HG03342 (cell line): ENCODE results near the gene FAM210A.

ENCODE experiments used
- ATAC-seq: cut with Tn5 transposase; IDR thresholded peaks from one replicate; pipeline ENCODE4 v1.9.1; 2021; ENCODE audit warnings: mild to moderate bottlenecking, moderate library complexity; ENCODE audit not compliant: unreplicated experiment

FAM210A gene

GRCh38 chr18:13623348-13623747, 103.0 kb downstream of the FAM210A start:
- no peak for ATAC-seq

DNA sequence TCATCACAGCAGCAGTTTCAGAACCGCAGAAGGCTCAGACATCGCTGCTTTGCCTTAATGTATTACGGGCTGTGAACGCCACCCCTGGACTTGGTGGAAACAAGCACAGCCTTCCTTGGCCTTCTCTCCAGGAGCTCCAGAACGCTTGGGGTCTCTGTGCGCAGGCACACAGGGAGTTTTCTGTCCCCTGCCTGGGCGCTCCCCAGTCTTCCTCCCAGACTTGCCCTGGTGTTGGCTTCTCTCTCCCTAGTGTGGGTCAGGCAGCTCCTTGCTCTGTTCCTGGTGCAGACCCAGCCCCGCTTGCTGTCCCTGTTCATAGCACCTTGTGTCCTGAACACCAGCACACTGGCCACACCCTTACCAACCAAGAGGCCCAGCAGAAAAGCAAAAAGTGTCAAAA, 103.6 kb downstream of the FAM210A start:
- no peak for ATAC-seq

DNA sequence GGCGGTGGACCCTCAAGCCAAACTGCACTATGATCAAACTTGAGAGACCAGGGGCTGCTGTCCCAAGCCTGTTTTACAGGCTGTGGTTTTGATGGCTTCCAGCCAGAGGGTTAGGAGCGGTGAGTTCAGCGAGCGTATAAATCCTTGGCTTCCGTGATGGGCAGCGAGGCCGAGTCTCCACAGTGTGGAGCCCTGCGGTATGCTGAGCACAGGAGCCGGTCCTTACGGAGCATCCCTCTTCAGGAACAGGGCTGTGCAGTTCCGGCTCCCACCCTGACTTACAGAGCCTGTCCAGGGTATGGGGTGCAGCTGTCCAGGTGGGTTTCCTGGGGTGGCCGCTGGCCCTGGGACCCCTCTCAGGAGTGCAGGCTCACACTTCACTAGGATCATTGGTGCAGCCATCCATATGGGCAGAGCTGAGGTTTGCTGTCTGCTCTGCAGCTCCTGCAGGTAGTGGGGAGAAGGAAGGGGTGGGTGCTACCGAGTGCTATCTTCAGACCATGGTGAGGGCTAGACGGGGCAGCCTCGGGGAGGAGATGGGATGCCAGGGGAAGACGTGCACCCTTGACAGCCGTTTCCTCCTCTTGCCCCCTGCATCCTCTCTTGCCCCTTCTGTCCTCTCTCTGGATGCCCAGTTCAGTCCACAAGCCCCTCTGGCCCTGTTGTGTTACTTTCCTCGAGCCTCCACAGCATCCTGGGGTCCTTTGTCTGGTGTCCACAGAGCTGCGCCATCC, 104.3 kb downstream of the FAM210A start:
- no peak for ATAC-seq

DNA sequence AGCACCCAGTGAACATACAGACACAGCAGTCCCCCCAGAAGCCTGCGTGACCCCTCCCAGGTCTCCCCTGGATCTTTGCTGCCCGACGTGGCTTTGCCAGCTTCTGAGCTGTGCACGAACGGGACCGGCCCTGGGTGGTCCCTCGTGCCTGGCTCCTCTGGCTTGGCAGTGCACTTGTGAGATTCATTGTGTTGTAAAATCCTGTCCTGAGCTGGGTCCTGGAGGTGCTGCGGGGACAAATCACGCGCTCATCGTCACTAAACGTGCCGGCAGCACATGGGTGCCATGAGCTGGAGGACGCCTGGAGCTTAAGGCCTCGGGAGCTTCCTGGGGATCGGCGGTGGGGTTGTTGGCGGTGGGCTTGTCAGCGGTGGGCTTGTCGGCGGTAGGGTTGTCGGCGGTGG, 104.9 kb downstream of the FAM210A start:
- no peak for ATAC-seq

GRCh38 chr18:13620818-13621445, 105.4 kb downstream of the FAM210A start:
- no peak for ATAC-seq

DNA sequence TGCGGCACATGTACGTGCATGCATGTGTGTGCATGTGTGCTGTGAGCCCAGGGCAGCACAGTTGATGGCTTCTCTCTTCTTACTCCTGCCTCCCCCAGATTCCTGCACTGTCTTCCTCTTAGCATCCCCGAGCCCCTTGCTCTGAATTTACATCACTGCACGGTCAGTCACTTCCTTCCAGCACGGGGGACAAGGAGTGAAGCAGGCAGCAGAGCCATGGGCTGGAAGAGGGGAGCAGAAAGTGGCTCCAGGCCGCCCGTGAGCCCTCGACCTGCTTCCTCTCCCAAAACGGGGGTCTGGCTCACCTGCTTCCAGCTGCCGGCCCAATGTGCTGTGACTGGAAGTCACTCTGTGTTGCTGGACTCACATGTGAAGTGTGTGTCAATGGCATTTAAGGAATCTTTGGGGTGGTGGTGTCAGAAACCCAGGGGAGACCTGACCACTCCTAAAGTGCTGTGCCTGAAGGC, 106.1 kb downstream of the FAM210A start:
- no peak for ATAC-seq

DNA sequence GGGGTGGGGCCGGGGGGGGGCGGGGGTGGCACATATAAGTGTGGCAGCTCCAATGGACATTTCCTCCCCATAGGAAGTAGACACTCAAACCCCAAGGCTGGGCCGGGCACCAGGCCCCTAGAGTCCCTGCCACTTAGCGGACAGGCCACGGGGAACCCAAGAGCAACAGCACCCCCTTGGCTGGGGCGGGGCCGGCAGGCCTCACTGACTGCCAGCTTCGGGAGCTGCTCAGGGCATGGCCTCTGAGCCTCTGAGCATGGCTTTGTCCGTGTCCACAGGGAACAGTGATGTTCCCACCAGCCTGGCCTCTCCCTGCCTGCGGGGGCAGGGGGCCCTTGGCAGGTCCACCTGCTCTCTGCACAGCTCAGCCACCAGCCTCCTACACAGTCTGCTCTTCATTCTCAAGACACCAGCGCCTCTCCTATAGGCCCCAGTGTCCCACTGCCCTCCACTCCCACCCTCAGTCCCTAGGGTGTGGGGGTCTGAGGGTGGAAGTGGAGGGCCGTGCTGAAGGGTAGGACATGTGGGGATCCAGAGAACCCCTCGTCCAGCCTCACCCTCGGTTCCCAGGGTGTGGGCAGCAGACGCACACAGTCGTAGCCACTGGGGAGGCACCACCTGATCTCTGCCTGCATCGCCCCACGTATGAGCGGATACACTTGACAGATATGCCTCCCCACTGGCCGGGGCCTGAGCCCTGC, 106.7 kb downstream of the FAM210A start:
- no peak for ATAC-seq

DNA sequence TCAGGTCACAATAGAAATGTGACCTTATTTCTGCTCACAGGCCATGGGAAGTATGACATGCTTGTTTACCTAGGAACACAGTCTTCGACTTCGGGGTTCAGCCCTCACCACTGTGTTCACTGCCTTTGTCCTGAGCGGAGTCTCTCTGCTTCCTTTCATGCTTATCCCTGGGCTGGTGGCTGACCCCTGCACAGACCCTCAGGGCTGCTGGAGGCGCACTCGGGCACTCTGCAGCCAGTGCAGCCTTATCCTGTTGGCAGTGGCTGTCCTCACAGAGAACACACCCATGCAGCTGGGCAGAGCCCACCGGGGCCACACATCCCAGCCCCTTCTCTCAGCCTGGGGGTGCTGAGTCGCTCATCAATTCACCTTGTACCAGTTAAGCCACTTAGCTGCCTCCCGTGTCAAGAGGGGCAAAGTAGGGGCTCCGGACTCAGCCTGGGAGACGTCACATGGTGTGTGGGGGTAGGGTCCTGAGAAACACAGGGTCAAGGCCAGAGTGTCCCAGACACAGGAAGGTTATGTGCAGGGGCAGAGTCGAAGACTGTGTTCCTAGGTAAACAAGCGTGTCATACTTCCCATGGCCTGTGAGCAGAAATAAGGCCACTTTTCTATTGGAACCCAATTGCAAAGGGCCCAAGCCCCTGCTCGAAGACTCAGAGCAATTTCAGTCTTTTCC, 107.5 kb downstream of the FAM210A start:
- ATAC-seq = no peak

DNA sequence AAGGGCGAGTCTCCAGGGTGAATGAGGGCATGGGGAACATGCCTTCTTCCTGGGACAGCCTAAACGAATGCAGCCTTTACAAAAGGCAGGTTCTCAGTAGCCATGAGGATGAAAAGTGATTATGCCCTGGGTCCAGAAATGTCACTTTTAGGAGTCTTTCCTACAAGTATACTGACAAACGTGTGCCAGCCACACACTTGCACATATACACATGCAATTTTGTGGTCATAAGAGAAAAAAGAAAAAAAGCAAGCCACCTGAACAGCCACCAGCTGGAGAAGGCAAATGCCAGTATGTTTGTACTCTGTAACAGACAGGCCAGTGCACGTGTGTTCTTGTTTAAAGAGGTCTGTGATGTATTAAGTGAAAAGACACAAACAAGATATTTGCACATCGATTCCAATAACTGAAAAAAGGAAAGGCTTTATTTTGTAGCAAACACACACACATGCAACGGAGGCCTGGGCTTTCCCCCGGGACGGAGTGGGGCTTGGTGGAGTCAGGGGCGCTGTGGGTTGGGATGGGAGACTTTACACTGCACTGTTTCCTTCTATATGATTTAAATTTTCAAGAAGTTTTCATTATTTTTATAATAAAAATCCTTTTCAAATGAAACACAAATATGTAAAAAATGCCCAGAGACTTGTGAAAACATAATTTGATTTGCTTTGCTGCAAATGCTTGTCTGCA, 108.4 kb downstream of the FAM210A start:
- no peak for ATAC-seq

GRCh38 chr18:13616525-13617035, 109.8 kb downstream of the FAM210A start:
- ATAC-seq = no peak

- ATAC-seq = no peak
These were observed 110.3 kb downstream of the FAM210A start for GRCh38 chr18:13616041-13616440.

DNA sequence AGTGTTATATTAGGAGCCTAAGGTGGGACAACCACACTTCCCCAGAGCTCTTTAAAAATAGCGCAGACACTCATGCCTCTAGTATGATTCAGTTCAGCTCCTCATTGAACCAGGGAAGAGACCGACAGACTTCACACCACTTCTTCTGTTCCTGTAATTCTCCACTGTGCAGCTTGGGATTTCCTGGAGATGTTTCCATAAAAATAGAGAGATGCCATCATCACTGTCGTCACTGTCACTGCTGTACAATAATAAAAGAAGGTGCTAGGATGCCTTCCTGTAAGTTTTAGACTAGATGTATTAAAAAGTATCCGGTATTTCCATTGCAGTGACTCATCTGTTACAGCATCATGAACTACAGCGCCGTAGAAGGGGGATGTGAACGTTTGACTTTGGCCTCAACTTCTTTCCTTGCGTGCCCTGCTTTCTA, 110.9 kb downstream of the FAM210A start:
- no peak for ATAC-seq

DNA sequence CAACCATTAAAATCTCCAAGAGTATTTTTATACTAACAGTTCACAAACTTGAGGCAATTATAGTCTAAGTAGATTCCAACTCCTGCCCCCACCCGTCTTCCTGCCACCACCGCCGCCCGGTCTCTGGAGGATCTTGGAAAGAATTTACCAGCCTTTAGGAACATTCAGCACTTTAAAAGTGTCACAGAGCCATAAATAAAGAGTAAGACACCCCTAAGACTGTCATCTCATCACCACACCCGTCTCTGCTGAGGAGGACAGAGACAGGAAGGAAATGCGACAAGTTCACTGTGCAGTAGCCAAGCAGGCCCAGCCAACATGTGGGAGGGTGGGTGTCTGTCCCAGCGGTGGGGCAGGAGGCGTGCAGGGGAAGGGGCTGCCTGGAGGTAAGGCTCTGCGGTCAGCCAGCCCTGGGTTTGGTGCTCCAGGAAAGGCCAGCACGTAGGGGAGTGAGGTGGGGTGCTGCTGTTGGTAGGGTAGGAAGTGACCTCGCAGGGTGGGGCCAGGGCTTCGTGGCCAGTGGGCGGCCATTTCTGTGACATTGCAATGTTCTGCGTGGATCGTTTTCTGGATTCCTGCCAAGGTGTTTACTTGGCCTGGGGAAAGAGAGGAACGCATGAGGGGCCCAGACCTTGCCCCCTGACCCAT, 111.6 kb downstream of the FAM210A start:
- no peak for ATAC-seq

DNA sequence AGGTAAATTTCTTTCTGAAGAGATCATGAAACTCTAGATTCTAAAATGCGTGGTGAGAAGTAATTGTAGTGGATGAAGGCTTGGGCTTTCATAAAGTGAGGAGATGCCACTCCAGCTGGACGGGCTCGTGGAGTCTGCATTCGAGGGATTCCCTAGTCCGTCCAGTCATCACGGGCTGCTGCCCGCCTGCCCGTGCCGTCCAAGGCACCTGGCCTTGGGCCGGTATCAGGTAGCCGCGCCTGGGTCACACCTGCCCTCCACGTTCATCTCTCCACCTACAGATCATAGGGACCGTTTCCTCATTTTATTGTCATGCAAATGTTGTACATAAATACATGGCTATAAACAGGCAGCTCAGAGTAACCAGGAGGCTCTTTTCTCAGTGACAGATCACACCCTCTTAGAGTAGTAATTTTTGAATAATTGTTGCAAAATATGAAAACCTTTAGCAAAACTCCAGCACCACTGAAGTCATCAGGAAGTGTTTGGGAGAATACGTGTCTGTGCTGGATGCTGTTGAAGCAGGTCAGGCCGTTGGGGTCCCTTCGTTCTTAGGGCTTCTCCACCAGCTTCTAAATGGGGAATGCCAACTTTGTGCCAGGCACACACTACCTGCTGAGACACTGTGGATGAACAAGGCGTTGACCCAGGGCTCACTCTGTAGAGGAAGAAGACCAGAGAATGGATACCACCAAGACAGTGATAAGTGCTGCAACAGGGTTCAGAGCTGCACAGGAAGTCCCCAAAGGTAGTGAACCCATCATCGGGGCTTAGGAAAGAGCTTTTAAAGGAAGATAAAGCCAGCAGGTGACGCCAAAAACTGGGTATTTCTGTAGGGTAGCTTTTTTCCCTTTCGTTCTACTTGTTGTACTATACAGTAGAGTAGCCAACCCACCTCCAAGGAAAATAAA, 112.5 kb downstream of the FAM210A start:
- no peak for ATAC-seq
